Bronchial epithelial cell (primary cell): Measurements from ENCODE around the gene ACSL3. TPM values are rescaled to one million over a fixed set of nuclear protein-coding genes. Genes with fewer than 3 reads are reported as not detected.

Experiments
- DNase-seq: peaks from one replicate; pipeline ENCODE4 v3.0.0-alpha.2; 2010; ENCODE audit warnings: low read depth
- FAIRE-seq: peaks from 2 replicates; lab custom pipeline; 2011; peaks lifted over from hg19 to GRCh38; lab: Jason Lieb, UNC
- H3K27me3 ChIP-seq: 2 replicates; pipeline ENCODE4 v1.5.1; 2011; ENCODE audit warnings: low read length; ENCODE audit not compliant: control insufficient read depth, insufficient read depth
- H3K36me3 ChIP-seq: 2 replicates; pipeline ENCODE4 v1.5.1; 2011; ENCODE audit warnings: low read length; ENCODE audit not compliant: control insufficient read depth, insufficient read depth
- H3K4me3 ChIP-seq: 2 replicates; pipeline ENCODE4 v1.5.1; 2011; ENCODE audit warnings: mild to moderate bottlenecking, low read depth, low read length, control low read depth
- total RNA-seq: library from RNA; depleted of rRNA; stranded (reverse); fragments of >200 nt; gene quantifications from 2 replicates; pipeline ENCODE4 v1.2.1, GENCODE V29; 2014
- TF ChIP-seq, protein P1 (sequence below): IDR thresholded peaks from 2 replicates; pipeline ENCODE4 v1.5.1; 2011; ENCODE audit warnings: mild to moderate bottlenecking, moderate library complexity, low read length, control low read depth, inconsistent platforms; ENCODE audit not compliant: insufficient read depth, severe bottlenecking

The ACSL3 gene
- total RNA-seq, 1 donor from 2014 or later = 269 TPM

DNA sequence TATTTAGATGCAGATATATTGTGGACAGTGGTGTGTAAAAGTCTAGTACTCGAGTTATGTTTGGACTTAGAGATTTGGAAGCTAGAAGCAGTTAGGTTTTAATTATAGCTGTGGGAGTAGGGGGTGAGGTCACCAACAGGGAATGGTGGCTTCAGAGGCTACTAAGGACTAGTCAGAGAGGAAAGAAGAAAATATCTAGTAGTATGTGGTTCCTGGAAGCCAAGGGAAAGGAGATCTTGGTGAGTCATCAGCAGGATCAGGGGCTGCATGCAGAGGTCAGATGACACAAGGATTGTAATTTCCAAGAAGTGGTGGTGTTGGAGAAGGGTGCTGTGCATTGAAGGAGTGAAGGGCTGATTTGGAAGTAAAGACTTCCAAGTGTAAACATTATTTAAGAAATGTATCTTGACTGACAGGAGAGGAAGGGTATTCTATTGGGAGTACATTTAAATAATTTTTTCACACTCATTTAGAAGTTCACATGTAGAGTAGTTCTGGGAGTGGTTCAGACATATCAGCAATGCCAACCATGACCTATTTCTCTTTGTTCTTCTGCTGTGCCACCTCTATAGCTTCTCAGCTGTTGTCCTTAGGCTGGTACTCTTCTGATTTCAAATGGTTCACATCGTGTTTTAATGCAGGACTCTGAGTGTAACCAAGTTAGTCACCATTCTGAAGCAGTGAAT is 59.1 kb downstream of the ACSL3 start:
- TF ChIP-seq, protein P1, sequence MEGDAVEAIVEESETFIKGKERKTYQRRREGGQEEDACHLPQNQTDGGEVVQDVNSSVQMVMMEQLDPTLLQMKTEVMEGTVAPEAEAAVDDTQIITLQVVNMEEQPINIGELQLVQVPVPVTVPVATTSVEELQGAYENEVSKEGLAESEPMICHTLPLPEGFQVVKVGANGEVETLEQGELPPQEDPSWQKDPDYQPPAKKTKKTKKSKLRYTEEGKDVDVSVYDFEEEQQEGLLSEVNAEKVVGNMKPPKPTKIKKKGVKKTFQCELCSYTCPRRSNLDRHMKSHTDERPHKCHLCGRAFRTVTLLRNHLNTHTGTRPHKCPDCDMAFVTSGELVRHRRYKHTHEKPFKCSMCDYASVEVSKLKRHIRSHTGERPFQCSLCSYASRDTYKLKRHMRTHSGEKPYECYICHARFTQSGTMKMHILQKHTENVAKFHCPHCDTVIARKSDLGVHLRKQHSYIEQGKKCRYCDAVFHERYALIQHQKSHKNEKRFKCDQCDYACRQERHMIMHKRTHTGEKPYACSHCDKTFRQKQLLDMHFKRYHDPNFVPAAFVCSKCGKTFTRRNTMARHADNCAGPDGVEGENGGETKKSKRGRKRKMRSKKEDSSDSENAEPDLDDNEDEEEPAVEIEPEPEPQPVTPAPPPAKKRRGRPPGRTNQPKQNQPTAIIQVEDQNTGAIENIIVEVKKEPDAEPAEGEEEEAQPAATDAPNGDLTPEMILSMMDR = no peak
- H3K27me3 ChIP-seq = no peaks in the 10 kb centered on the region
- peaks cover 10% of the 10 kb centered on the region for H3K36me3 ChIP-seq
- no peak overlapping the region for H3K4me3 ChIP-seq
- no peak for FAIRE-seq
- DNase-seq = peak; percentile 65

DNA sequence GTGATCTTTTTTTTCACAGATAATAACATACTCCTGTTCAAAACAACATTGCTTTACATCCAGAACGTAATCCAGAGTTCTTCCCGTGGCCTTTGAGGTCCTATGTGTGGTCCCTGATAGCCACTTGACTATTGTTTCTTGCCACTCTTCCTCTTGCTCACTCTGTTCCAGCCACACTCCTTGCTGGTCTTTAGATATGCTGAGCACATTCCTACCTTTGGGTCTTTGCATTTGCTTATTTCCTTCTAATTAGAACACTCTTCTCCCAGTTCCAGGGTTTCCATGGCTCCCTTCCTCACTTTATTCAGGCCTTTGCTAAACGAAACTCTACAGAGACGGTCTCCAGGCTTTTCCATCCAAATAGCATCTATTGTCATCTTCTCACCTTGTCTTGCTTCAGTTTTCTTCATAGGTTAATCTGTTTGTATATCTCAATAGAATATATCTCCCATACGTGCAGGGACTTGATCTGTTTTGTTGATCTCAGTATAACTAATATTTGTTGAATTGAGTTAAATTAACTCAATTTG is 59.9 kb downstream of the ACSL3 start:
- FAIRE-seq = peak; percentile 47
- TF ChIP-seq, protein P1 = no peak

DNA sequence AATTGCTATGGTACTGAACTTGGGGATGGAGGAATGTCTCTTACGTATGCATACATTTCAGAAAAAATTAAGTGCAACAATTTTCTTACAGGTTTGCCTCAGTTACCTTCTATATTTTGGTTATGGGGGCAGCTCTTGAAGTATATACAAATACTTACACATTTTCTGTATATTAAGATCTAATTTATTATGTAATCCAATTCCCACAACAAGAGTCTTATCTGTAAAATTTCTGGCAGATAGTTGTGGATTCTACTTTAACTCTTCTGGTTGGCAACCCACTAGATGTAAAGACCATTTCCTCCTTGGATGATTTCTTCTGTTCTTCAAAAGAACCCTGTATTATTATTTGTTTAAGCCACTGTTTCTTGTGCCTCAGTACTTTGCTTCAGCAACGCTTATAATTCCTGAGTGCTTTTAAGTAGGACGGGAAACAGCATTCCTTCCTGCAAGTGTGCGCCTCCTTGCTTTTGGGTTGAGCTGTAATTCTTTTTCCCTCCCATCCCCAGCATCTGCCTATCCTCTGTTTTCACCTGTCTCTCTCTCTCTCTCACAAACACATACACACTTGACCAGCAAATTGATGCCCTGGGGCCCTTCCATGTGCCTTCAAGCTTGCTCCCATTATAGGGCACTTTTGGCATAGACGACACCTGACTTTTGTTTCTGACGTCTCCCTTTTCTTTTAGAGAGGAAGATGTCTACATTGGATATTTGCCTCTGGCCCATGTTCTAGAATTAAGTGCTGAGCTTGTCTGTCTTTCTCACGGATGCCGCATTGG is 61.4 kb downstream of the ACSL3 start:
- H3K27me3 ChIP-seq = no peaks in the 10 kb centered on the region
- DNase-seq (no peak), FAIRE-seq (no peak)
- H3K4me3 ChIP-seq = no peak overlapping the region
- TF ChIP-seq, protein P1 = no peak
- H3K36me3 ChIP-seq = peaks cover 13% of the 10 kb centered on the region

More for the DNA sequence above, 59.9 kb downstream of the ACSL3 start:
- H3K4me3 ChIP-seq = no peak overlapping the region
- H3K27me3 ChIP-seq = no peaks in the 10 kb centered on the region
- DNase-seq = no peak
- H3K36me3 ChIP-seq = peaks cover 13% of the 10 kb centered on the region

DNA sequence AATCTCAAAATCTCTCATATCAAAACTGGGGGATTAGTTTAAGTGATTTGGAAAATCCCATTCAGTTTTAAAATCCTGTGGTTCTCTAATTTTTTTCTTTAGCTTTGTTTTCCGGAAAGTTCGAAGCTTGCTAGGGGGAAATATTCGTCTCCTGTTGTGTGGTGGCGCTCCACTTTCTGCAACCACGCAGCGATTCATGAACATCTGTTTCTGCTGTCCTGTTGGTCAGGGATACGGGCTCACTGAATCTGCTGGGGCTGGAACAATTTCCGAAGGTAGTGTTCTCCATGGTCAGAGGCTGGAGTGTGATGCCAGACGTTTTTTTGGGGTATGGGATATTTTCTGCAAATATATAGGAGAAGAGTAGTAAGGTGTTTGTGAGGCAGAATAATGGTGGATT is 66.1 kb downstream of the ACSL3 start:
- no peak for DNase-seq
- no peak for FAIRE-seq
- peaks cover 11% of the 10 kb centered on the region for H3K36me3 ChIP-seq

DNA sequence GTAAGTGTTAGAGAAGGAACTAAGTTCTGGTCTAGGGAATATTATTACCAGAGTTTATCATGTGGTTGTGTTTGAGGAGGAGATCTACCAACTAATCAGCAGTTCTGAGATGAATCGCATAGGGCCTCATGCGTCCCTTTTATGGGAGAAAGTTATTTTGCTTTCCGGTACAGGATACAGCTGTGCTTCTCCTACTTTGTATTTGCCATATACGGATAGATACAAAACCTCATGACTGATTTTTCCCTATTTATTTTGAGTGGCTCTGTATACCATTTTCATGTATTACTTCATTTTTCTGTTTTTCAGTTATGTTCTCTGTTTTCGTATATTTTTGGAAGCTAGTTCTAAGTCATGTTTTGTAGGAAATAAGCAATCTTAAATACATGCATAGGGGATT is 66.8 kb downstream of the ACSL3 start:
- H3K36me3 ChIP-seq = peaks cover 7% of the 10 kb centered on the region
- no peaks in the 10 kb centered on the region for H3K27me3 ChIP-seq
- FAIRE-seq (no peak), DNase-seq (no peak)
- H3K4me3 ChIP-seq = no peak overlapping the region
- TF ChIP-seq, protein P1 = no peak

More for the DNA sequence above, 66.1 kb downstream of the ACSL3 start:
- H3K4me3 ChIP-seq = no peak overlapping the region
- TF ChIP-seq, protein P1 = no peak
- H3K27me3 ChIP-seq = no peaks in the 10 kb centered on the region
